NCI-H510A (cell line): Measurements from ENCODE around the gene ATRIP.

Experiments
- DNase-seq: peaks from one replicate; lab custom pipeline; 2025; lab: John Stamatoyannopoulos, UW

ATRIP gene

DNA sequence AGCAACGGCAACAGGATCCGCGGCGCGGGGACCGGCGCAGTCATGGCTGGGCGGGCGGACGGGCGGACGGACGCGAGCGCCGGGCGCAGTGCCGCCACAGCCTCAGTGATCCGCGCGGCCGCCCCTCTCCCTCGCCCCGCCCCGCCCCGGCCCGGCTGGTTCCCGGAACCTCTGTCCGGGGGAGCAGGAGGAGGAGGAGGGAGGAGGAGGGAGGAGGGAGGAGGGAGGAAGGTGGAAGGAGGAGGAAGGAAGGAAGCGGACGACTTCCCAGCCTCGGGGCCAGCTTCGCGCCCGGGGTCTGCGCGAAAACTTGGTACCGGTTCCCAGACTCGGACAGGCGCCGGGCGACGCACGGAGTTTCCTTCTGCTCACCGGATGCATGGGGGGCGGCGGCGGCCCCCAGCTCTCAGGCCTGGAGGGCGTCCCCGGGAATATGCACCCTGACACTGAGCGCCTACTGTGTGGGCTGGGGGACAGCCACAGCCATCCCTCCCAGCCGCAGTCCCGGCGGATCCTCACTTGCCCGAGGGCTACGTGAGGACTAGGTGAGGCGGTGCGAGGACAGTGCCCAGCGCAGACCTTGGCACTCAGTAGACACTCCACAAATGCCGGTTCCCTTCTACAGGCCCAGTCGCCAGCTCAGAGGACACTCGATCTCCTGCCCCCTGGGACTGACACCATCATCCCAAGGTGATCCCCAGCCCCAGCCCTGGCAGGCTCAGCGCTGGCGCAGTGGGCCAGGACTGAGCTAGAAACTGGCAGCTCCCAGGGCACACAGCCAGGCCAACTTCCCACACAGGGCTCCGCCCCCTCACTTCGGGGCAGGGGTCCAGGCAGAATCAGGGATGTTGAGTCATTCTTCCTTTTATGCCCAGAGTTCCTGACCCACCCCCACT, 57.8 kb downstream of the ATRIP start, which contains the start of gene SHISA5:
Gene SHISA5 (minus strand): TSS at position 124 of the 896 bp plus-strand sequence. CDS start 80 bp downstream, at position 44.
- DNase-seq: no peak

GRCh38 chr3:48505146-48505545, 58.6 kb downstream of the ATRIP start:
- no peak for DNase-seq

GRCh38 chr3:48505968-48506504, 59.5 kb downstream of the ATRIP start:
- no peak for DNase-seq

DNA sequence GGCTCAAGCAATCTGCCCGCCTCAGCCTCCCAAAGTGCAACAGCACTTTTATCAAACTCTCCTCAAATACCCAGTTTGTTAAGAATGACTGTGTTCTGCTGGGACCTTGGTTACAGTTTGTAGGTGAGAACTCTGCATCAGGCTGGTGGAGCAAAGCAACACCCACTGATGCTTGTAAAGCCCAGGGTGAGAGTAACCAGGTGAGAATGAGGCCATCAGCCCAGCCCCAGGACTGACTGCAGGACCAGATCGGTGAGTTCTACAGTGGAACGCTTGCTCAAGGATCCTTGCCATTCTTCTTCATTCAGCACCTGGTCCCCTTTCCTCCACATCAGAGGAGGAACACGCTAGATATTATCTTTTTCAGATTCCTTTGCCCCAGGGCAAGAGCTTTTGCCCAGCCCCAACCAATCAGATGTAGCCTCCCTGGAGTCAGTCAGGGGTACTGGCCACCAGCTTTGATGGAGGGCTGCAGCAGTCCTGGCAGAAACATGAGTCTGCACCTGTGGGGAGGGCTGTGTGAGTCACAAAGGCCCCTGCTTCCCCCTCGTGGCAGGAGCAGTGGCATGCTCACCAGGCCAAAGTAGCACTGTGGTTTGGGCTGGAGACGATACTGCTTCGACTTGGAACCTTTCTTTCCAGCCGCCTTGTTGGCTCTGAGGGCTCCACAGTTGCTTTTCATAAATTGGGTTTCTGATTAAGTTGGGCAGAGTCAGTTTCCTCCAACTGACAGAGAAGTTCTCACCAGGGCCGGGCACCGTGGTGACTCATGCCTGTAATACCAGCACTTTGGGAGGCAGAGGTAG, 60.9 kb downstream of the ATRIP start:
- DNase-seq: no peak

DNA sequence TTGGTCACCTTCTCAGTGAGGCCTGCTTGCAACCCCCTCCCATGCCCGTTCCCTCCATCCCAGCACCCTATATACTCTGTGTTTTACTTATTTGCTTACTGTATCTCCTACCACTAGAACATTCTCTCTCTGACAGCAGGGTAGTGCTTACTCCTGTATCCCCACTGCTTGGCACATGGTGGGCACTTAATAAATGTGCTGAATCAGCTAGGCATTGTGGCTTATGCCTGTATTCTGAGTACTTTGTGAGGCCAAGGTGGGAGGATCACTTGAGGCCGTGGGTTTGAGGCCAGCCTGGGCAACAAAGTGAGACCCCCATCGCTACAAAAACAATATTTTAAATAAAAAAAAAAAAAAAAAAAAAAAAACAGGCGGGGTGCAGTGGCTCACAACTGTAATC, 65.0 kb downstream of the ATRIP start:
- no peak for DNase-seq

- DNase-seq: no peak
Observed at GRCh38 chr3:48514431-48515227, 68.1 kb downstream of the ATRIP start.
